GM12878 (cell line): Measurements from ENCODE around the gene PPP1R12A. TPM values are rescaled to one million over a fixed set of nuclear protein-coding genes. Genes with fewer than 3 reads are reported as not detected.

Experiments used
- ATAC-seq: fragments of 200-7000 bp; cut with Tn5 transposase; 3 replicates; pipeline ENCODE4 v1.9.1; 2020; ENCODE audit warnings: mild to moderate bottlenecking, moderate library complexity
- BruUV-seq: library from RNA; stranded (reverse); fragments of 400-500 nt; replicated peaks from 2 replicates; lab custom pipeline; 2021; lab: Mats Ljungman, UMichigan
- CTCF ChIA-PET: fragments of 300-600 bp; sonication (Branson Sonifier 250); formaldehyde crosslinking; extraction: SDS; loops from one replicate; lab custom pipeline; 2021; ENCODE audit warnings: inconsistent platforms; lab: Yijun Ruan, JAX
- POLR2A ChIA-PET: fragments of 350-600 bp; formaldehyde crosslinking; extraction: SDS; loops from one replicate; lab custom pipeline; 2021; ENCODE audit warnings: inconsistent platforms; lab: Charles Lee
- RAD21 ChIA-PET: fragments of 300-600 bp; sonication (Branson Sonifier 250); formaldehyde crosslinking; loops from one replicate; lab custom pipeline; 2023; ENCODE audit warnings: antibody characterized with exemption; ENCODE audit not compliant: unreplicated experiment; lab: Charles Lee
- SMC1A ChIA-PET: fragments of 300-600 bp; sonication (Branson Sonifier 250); formaldehyde crosslinking; loops from one replicate; lab custom pipeline; 2023; ENCODE audit not compliant: unreplicated experiment, uncharacterized antibody; lab: Charles Lee
- DNase-seq: peaks from one replicate; pipeline ENCODE4 v3.0.0-alpha.2; 2011; ENCODE audit warnings: low read depth, low spot score
- FAIRE-seq: peaks from 3 replicates; lab custom pipeline; 2011; peaks lifted over from hg19 to GRCh38; lab: Jason Lieb, UNC
- H2AFZ ChIP-seq: 2 replicates; pipeline ENCODE4 v1.6.0; 2011; ENCODE audit warnings: low read depth, low read length, control low read depth; ENCODE audit not compliant: control insufficient read depth
- H3K27ac ChIP-seq: 2 replicates; pipeline ENCODE4 v1.5.1; 2011; ENCODE audit warnings: control low read depth; ENCODE audit not compliant: control insufficient read depth, insufficient read depth
- H3K27me3 ChIP-seq, 2 experiments: replicated peaks in 1 of 2; 2 replicates each; pipeline versions ENCODE4 v1.6.0 to v1.6.1; 2011; ENCODE audit warnings: low read length in 1 of 2; ENCODE audit not compliant: control insufficient read depth in 2 of 2, insufficient read depth in 2 of 2
- H3K36me3 ChIP-seq, 2 experiments: 2 replicates each; pipeline ENCODE4 v1.5.1; 2011; ENCODE audit warnings: low read length in 1 of 2; ENCODE audit not compliant: control insufficient read depth in 2 of 2, insufficient read depth in 2 of 2
- H3K4me1 ChIP-seq: 2 replicates; pipeline ENCODE4 v1.6.1; 2011; ENCODE audit warnings: mild to moderate bottlenecking, low read length, moderate library complexity, mixed read lengths; ENCODE audit not compliant: control insufficient read depth, insufficient read depth
- H3K4me2 ChIP-seq: 2 replicates; pipeline ENCODE4 v1.6.0; 2011; ENCODE audit warnings: control low read depth; ENCODE audit not compliant: control insufficient read depth, insufficient read depth
- H3K4me3 ChIP-seq: fragments of 200-600 bp; sonication (generic); 2 replicates; pipeline ENCODE4 v1.5.1; 2016
- H3K79me2 ChIP-seq: 2 replicates; pipeline ENCODE4 v1.6.0; 2011; ENCODE audit warnings: low read length; ENCODE audit not compliant: control insufficient read depth, insufficient read depth
- H3K9ac ChIP-seq: 2 replicates; pipeline ENCODE4 v1.8.0; 2011; ENCODE audit warnings: low read length, control low read depth, mixed read lengths; ENCODE audit not compliant: control insufficient read depth, insufficient read depth
- H3K9me3 ChIP-seq: replicated peaks from 3 replicates; pipeline ENCODE4 v1.5.1; 2011; ENCODE audit warnings: mild to moderate bottlenecking, low read length; ENCODE audit not compliant: control insufficient read depth, insufficient read depth
- H4K20me1 ChIP-seq: 2 replicates; pipeline ENCODE4 v1.6.0; 2011; ENCODE audit not compliant: control insufficient read depth, insufficient read depth
- ASH2L ChIP-seq: fragments of 300-600, 200-600 bp; sonication (generic); IDR thresholded peaks from 2 replicates; pipeline ENCODE4 v1.6.1; 2017; ENCODE audit warnings: low read depth, mild to moderate bottlenecking, borderline replicate concordance
- CEBPB ChIP-seq, 2 experiments: fragments of 150-350 bp in 1 of 2; IDR thresholded peaks; 2 replicates each; pipeline ENCODE4 v1.6.1; 2012 to 2014; ENCODE audit warnings: low read depth in 2 of 2, low read length in 2 of 2, borderline replicate concordance in 1 of 2, inconsistent platforms in 1 of 2
- CREM ChIP-seq: IDR thresholded peaks from 2 replicates; pipeline ENCODE4 v1.6.1; 2014; ENCODE audit warnings: antibody characterized with exemption, low read depth
- HDAC6 ChIP-seq: fragments of 200-600 bp; sonication (generic); IDR thresholded peaks from one replicate; pipeline ENCODE4 v1.8.0; 2017; ENCODE audit warnings: antibody characterized with exemption; ENCODE audit not compliant: unreplicated experiment
- MXI1 ChIP-seq: fragments of 150-350 bp; IDR thresholded peaks from 2 replicates; pipeline ENCODE4 v1.6.1; 2011; ENCODE audit warnings: low read depth, mild to moderate bottlenecking, inconsistent platforms, low read length, improper control_type of control experiment
- NFYB ChIP-seq: IDR thresholded peaks from 2 replicates; pipeline ENCODE4 v1.6.1; 2011; ENCODE audit warnings: low read depth, mild to moderate bottlenecking, low read length, improper control_type of control experiment, moderate library complexity; ENCODE audit not compliant: insufficient read depth
- NR2F1 ChIP-seq: fragments of 450-650 bp; conservative IDR thresholded peaks from 2 replicates; pipeline ENCODE4 v1.6.1; 2017; ENCODE audit warnings: mild to moderate bottlenecking
- PAX5 ChIP-seq: IDR thresholded peaks from 2 replicates; pipeline ENCODE4 v1.6.1; 2011; ENCODE audit warnings: low read depth, low read length, borderline replicate concordance
- SMC3 ChIP-seq: IDR thresholded peaks from 2 replicates; pipeline ENCODE4 v1.6.1; 2011; ENCODE audit warnings: low read length, improper control_type of control experiment, borderline replicate concordance
- SP1 ChIP-seq: IDR thresholded peaks from one replicate; pipeline ENCODE4 v1.6.1; 2011; ENCODE audit warnings: low read depth, low read length
- TBL1XR1 ChIP-seq: IDR thresholded peaks from 2 replicates; pipeline ENCODE4 v1.6.1; 2012; ENCODE audit warnings: low read depth, low read length, improper control_type of control experiment
- ZSCAN29 ChIP-seq: fragments of 450-650 bp; IDR thresholded peaks from 2 replicates; pipeline ENCODE4 v1.6.1; 2017; ENCODE audit warnings: mild to moderate bottlenecking, moderate library complexity
- WGBS: methylation state at CpG from one replicate; pipeline ENCODE4 v1.1.6; 2016; ENCODE audit warnings: low lambda C conversion rate; ENCODE audit not compliant: insufficient replicate concordance, insufficient coverage; ENCODE audit errors: missing lambda C conversion rate; 5-methylcytosine and 5-hydroxymethylcytosine counted together
- in situ Hi-C: fragments of 300-500 bp; cut with MboI; formaldehyde crosslinking; loops from 9 replicates; pipeline ENCODE4 v1.14.3; 2018; ENCODE audit warnings: mixed read lengths
- intact Hi-C: fragments of 100-400 bp; cut with micrococcal nuclease; formaldehyde crosslinking; loops from one replicate; pipeline ENCODE4 v1.14.2; 2022; ENCODE audit not compliant: unreplicated experiment
- polyA plus RNA-seq, 11 experiments: library from polyadenylated mRNA; depleted of rRNA in 4 of 11; unstranded in 6 of 11; stranded (reverse) in 5 of 11; fragments of >200 nt; fragmentation: Nextera tagmentation in 4 of 11; fragmentation: Illumina TruSeq in 1 of 11; extraction: Ambion mirVana in 4 of 11; extraction: Trizol in 1 of 11; gene quantifications; 1 replicate in 1 of 11; 2 replicates in 10 of 11; pipeline versions ENCODE4 v1.2.1 to v1.2.3, GENCODE V29; 2011 to 2016; ENCODE audit warnings: inconsistent platforms in 2 of 11, missing spikeins in 2 of 11, low read depth in 1 of 11
- total RNA-seq, 4 experiments: library from RNA; depleted of rRNA in 3 of 4; stranded (reverse); fragments of >200 nt in 3 of 4; fragmentation: Illumina TruSeq in 1 of 4; extraction: Trizol in 1 of 4; gene quantifications; 2 replicates each; pipeline versions ENCODE4 v1.2.1 to v1.2.3, GENCODE V29; 2013 to 2021
- TF ChIP-seq, protein P1 (sequence below): fragments of 450-650 bp; formaldehyde crosslinking; IDR thresholded peaks from 2 replicates; pipeline ENCODE4 v1.4.0; 2020; ENCODE audit warnings: mild to moderate bottlenecking, moderate library complexity
- TF ChIP-seq, protein P2 (sequence below): IDR thresholded peaks from 2 replicates; pipeline ENCODE4 v1.6.1; 2012; ENCODE audit warnings: low read depth, low read length, improper control_type of control experiment

PPP1R12A gene
- total and polyA plus RNA-seq, 10 of the 15 experiments (the other 5 are each of a cell fraction or from before 2014, with no cell fraction given), result 22.8 to 134 (median 51.4) TPM

DNA sequence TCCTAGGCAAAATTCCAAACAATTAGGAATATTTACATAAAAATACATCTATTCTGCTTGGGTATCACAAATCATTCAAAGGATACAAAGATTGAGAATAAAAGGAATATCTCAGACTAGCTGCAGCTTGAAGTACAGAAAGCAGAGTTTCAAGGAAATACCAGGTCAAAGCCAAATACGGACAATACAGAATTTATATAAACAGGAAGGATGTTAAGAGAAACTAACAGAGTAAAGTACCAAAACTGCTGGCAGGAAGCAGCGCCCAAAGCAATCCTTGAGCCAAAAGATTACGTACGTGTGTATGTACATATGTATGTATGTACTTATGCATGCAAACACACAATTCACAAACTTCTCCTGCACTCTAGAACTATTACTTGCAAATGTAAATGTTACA, 86.6 kb downstream of the PPP1R12A start (continued):
- TF ChIP-seq, protein P1, sequence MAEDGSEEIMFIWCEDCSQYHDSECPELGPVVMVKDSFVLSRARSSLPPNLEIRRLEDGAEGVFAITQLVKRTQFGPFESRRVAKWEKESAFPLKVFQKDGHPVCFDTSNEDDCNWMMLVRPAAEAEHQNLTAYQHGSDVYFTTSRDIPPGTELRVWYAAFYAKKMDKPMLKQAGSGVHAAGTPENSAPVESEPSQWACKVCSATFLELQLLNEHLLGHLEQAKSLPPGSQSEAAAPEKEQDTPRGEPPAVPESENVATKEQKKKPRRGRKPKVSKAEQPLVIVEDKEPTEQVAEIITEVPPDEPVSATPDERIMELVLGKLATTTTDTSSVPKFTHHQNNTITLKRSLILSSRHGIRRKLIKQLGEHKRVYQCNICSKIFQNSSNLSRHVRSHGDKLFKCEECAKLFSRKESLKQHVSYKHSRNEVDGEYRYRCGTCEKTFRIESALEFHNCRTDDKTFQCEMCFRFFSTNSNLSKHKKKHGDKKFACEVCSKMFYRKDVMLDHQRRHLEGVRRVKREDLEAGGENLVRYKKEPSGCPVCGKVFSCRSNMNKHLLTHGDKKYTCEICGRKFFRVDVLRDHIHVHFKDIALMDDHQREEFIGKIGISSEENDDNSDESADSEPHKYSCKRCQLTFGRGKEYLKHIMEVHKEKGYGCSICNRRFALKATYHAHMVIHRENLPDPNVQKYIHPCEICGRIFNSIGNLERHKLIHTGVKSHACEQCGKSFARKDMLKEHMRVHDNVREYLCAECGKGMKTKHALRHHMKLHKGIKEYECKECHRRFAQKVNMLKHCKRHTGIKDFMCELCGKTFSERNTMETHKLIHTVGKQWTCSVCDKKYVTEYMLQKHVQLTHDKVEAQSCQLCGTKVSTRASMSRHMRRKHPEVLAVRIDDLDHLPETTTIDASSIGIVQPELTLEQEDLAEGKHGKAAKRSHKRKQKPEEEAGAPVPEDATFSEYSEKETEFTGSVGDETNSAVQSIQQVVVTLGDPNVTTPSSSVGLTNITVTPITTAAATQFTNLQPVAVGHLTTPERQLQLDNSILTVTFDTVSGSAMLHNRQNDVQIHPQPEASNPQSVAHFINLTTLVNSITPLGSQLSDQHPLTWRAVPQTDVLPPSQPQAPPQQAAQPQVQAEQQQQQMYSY (CRISPR knock-in tag), result no peak
- no peak for TF ChIP-seq MXI1

DNA sequence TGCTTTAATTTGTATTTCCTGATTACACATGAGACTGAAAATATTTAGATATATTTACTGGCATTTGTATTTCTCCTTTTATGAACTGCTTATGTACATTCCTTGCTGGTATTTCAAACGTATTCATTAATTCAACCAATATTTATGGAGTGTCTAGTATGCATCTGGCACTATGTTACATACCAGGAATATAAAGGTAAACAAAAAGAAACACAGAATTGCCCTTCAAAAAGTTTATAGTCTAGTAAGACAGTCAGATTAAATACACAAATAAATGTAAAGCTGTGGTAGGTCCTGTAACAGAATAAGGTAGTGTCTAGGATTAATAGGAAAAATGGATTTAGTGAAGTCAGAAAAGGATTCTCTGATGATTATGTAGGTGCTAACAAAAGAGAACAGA, 87.5 kb downstream of the PPP1R12A start:
- ATAC-seq (no peak), DNase-seq (no peak), FAIRE-seq (no peak)
- Histone ChIP-seq H3K9ac (no peak overlapping the region), H3K4me3 (no peak overlapping the region), H4K20me1 (no peaks in the 10 kb centered on the region), H3K4me2 (no peak overlapping the region), H3K4me1 (no peaks in the 10 kb centered on the region), H3K27me3 (no peaks in the 10 kb centered on the region), H2AFZ (no peak overlapping the region), H3K79me2 (peaks cover 11% of the 10 kb centered on the region), H3K9me3 (peaks cover 7% of the 10 kb centered on the region; the same call in 2 of the 3 replicates), H3K36me3 (peaks cover 0 to 7% of the 10 kb centered on the region in 2 experiments; a peak in 2 of 4 replicates), H3K27ac (no peak overlapping the region)
- in situ Hi-C loops (no loop called here), intact Hi-C loops (no loop called here)
- 95% methylated on average over 1 of the region's 1 CpG for WGBS
- POLR2A ChIA-PET, result no interaction called here
- TF ChIP-seq TBL1XR1 (no peak), CEBPB (IDR thresholded peaks at IDR 0.05; ENCODE audit: borderline replicate concordance in 1 of 2, low read depth in 2 of 2, low read length in 2 of 2) (no peak), NFYB (no peak), SMC3 (no peak), CREM (no peak), ZSCAN29 (no peak), SP1 (no peak), NR2F1 (no peak), HDAC6 (no peak), PAX5 (no peak), ASH2L (no peak)
- TF ChIP-seq, protein P2, sequence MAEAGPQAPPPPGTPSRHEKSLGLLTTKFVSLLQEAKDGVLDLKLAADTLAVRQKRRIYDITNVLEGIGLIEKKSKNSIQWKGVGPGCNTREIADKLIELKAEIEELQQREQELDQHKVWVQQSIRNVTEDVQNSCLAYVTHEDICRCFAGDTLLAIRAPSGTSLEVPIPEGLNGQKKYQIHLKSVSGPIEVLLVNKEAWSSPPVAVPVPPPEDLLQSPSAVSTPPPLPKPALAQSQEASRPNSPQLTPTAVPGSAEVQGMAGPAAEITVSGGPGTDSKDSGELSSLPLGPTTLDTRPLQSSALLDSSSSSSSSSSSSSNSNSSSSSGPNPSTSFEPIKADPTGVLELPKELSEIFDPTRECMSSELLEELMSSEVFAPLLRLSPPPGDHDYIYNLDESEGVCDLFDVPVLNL, result no peak
- SMC1A ChIA-PET, result no interaction called here
- no TSS peak for BruUV-seq
- CTCF ChIA-PET, result no interaction called here
- RAD21 ChIA-PET, result no interaction called here
